DND-41 (cell line): ENCODE data around the gene SEMA4B.

Source experiments
- CTCF ChIP-seq: IDR thresholded peaks from 2 replicates; pipeline ENCODE4 v1.5.1; 2012; ENCODE audit warnings: borderline replicate concordance, low read length, moderate library complexity, mild to moderate bottlenecking; ENCODE audit not compliant: poor library complexity, severe bottlenecking; ENCODE audit errors: extremely low read depth
- EZH2 ChIP-seq: IDR thresholded peaks from 3 replicates; pipeline ENCODE4 v1.6.1; 2012; ENCODE audit warnings: borderline replicate concordance, low read depth, mild to moderate bottlenecking, moderate library complexity, low read length, inconsistent platforms; ENCODE audit not compliant: severe bottlenecking

- TF ChIP-seq CTCF: no peak
- no peak for TF ChIP-seq EZH2
Observed at GRCh38 chr15:90165157-90165556, 36.0 kb upstream of the SEMA4B start.
